Esophagus squamous epithelium (tissue), 4 donors: ENCODE results near the gene FZD10.

ENCODE experiments used
- CTCF ChIP-seq, 6 experiments: fragments of 450-650 bp in 4 of 6; fragments of 200-600 bp in 2 of 6; sonication (generic) in 2 of 6; IDR thresholded peaks; one replicate each; pipeline ENCODE4 v1.5.1; 2016 to 2019; ENCODE audit warnings: antibody characterized with exemption in 6 of 6, mild to moderate bottlenecking in 4 of 6, moderate library complexity in 4 of 6
- POLR2A ChIP-seq, 4 donors: fragments of 450-650 bp; IDR thresholded peaks; one replicate each; pipeline ENCODE4 v1.6.1; 2017; ENCODE audit warnings: antibody characterized with exemption in 4 of 4, mild to moderate bottlenecking in 4 of 4, moderate library complexity in 3 of 4

- TF ChIP-seq POLR2A (IDR thresholded peaks at IDR 0.05) (no peak), CTCF (IDR thresholded peaks at IDR 0.05) (no peak)
Observed at GRCh38 chr12:130200445-130200844, 38.2 kb downstream of the FZD10 start.
